Mucosa of descending colon (tissue), 3 donors: ENCODE results near the gene OSBPL7. TPM values are rescaled to one million over a fixed set of nuclear protein-coding genes. Genes with fewer than 3 reads are reported as not detected.

Source experiments
- ATAC-seq: fragments of 200-7000 bp; cut with Tn5 transposase; one replicate; pipeline ENCODE4 v1.9.1; 2020; ENCODE audit warnings: mild to moderate bottlenecking, moderate library complexity
- DNase-seq, 3 donors: peaks; one replicate each; pipeline ENCODE4 v3.0.0-alpha.2; 2020
- H3K36me3 ChIP-seq: fragments of 200-600 bp; one replicate; pipeline ENCODE4 v1.8.0; 2021; ENCODE audit warnings: low read depth, mild to moderate bottlenecking
- H3K4me1 ChIP-seq: fragments of 200-600 bp; one replicate; pipeline ENCODE4 v1.8.0; 2021; ENCODE audit warnings: low read depth, mild to moderate bottlenecking
- H3K4me3 ChIP-seq: fragments of 200-600 bp; one replicate; pipeline ENCODE4 v1.8.0; 2021; ENCODE audit warnings: mild to moderate bottlenecking
- H3K9me3 ChIP-seq: fragments of 200-600 bp; one replicate; pipeline ENCODE4 v1.8.0; 2021; ENCODE audit warnings: mild to moderate bottlenecking
- CTCF ChIP-seq: fragments of 200-600 bp; IDR thresholded peaks from one replicate; pipeline ENCODE4 v1.8.0; 2022; ENCODE audit warnings: antibody characterized with exemption, mild to moderate bottlenecking
- intact Hi-C, 2 donors: fragments of 100-400 bp; cut with DNase I in 1 of 2; cut with micrococcal nuclease in 1 of 2; formaldehyde crosslinking; loops; one replicate each; pipeline versions ENCODE4 v1.11.0 to v1.11.1; 2022; cut with DNase I, micrococcal nuclease
- total RNA-seq, 3 donors: library from RNA; stranded (reverse); fragmentation: NEBNext Ultra II Directional in 2 of 3; extraction: Animal tissue kit (Norgen Biotek cat#: 25700) in 2 of 3; gene quantifications; one replicate each; pipeline versions ENCODE4 v1.2.1 to v1.2.4, GENCODE V29; 2021 to 2023
- donor health status: DM: no; HTN: no; CAD: no; lungs with moderate emphysema.
- donor health status: DM: no; HTN: no; CAD: no.
- donor health status: DM: no; HTN: yes; CAD: no.

OSBPL7 gene
- total RNA-seq, 3 donors from 2014 or later: 38.2 to 85.5 (median 71.1) TPM

- Histone ChIP-seq H3K4me1 (no peaks in the 10 kb centered on the region), H3K4me3 (no peak overlapping the region), H3K36me3 (no peaks in the 10 kb centered on the region), H3K9me3 (no peaks in the 10 kb centered on the region)
- intact Hi-C loops: no loop called here
- no peak for ATAC-seq
- no peak for DNase-seq
- TF ChIP-seq CTCF: no peak
Observed at GRCh38 chr17:47856830-47857229, 35.2 kb upstream of the OSBPL7 start.

GRCh38 chr17:47855737-47856136 is 34.1 kb upstream of the OSBPL7 start:
- intact Hi-C loops: no loop called here
- Histone ChIP-seq H3K9me3 (no peaks in the 10 kb centered on the region), H3K4me3 (no peak overlapping the region), H3K36me3 (no peaks in the 10 kb centered on the region), H3K4me1 (peaks cover 3% of the 10 kb centered on the region)
- TF ChIP-seq CTCF: no peak
- no peak for DNase-seq
- ATAC-seq: no peak

- Histone ChIP-seq H3K4me3 (no peak overlapping the region), H3K4me1 (peaks cover 8% of the 10 kb centered on the region), H3K9me3 (no peaks in the 10 kb centered on the region), H3K36me3 (no peaks in the 10 kb centered on the region)
- no peak for TF ChIP-seq CTCF
- intact Hi-C loops: no loop called here
- ATAC-seq: no peak
- DNase-seq: no peak
Observed at GRCh38 chr17:47853616-47854015, 32.0 kb upstream of the OSBPL7 start.

- no peak for DNase-seq
- no peaks in the 10 kb centered on the region for H3K9me3 ChIP-seq
Observed at GRCh38 chr17:47852113-47852949, 30.7 kb upstream of the OSBPL7 start.

GRCh38 chr17:47851764-47852112 is 30.1 kb upstream of the OSBPL7 start:
- Histone ChIP-seq H3K4me1 (peaks cover 8% of the 10 kb centered on the region), H3K9me3 (no peaks in the 10 kb centered on the region), H3K4me3 (no peak overlapping the region), H3K36me3 (no peaks in the 10 kb centered on the region)
- TF ChIP-seq CTCF: no peak
- DNase-seq (no peak), ATAC-seq (no peak)
- intact Hi-C loops: no loop called here

More at GRCh38 chr17:47852113-47852949, 30.7 kb upstream of the OSBPL7 start:
- no peak for ATAC-seq
- intact Hi-C loops: no loop called here
- Histone ChIP-seq H3K4me3 (no peak overlapping the region), H3K36me3 (no peaks in the 10 kb centered on the region), H3K4me1 (peaks cover 8% of the 10 kb centered on the region)
- no peak for TF ChIP-seq CTCF
